ENCODE results near the gene EXOC4.

DNA sequence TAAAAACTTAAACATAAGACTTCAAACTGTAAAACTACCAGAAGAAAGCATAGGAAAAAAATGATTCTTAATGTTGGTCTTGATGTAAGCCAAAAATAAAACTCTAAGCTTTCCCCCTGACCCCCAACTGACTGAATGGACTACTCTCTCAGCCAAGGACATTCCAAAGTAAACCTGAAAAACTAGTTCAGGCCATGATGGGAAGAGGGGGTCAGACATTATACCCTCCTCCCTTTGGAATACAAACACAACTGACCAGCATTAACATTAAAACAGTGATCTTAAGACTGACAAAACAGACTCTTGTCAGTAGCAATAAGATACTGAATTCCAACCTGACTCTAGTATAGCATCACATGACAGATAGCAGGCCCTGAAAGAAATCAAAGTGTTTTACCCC lies 860.8 kb downstream of the EXOC4 start:
- TF ChIP-seq, protein P1, sequence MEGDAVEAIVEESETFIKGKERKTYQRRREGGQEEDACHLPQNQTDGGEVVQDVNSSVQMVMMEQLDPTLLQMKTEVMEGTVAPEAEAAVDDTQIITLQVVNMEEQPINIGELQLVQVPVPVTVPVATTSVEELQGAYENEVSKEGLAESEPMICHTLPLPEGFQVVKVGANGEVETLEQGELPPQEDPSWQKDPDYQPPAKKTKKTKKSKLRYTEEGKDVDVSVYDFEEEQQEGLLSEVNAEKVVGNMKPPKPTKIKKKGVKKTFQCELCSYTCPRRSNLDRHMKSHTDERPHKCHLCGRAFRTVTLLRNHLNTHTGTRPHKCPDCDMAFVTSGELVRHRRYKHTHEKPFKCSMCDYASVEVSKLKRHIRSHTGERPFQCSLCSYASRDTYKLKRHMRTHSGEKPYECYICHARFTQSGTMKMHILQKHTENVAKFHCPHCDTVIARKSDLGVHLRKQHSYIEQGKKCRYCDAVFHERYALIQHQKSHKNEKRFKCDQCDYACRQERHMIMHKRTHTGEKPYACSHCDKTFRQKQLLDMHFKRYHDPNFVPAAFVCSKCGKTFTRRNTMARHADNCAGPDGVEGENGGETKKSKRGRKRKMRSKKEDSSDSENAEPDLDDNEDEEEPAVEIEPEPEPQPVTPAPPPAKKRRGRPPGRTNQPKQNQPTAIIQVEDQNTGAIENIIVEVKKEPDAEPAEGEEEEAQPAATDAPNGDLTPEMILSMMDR (IDR thresholded peaks at IDR 0.05), result no peak
- TF ChIP-seq POLR2A (IDR thresholded peaks at IDR 0.05), result no peak
